Endothelial cell of umbilical vein (primary cell): ENCODE results near the gene TOR1AIP1.

Experiments
- EZH2 ChIP-seq: IDR thresholded peaks from 2 replicates; pipeline ENCODE4 v1.6.1; 2012; ENCODE audit warnings: borderline replicate concordance, low read depth, mild to moderate bottlenecking, moderate library complexity, low read length, inconsistent platforms; ENCODE audit not compliant: severe bottlenecking
- POLR2A ChIP-seq: IDR thresholded peaks from 2 replicates; pipeline ENCODE4 v1.6.1; 2012; ENCODE audit warnings: low read depth, mild to moderate bottlenecking, control low read depth, low read length
- TF ChIP-seq, protein P1 (sequence below), 2 donors: IDR thresholded peaks; 1 replicate in 1 of 2; 2 replicates in 1 of 2; pipeline ENCODE4 v1.5.1; 2011; ENCODE audit warnings: low read length in 2 of 2, mild to moderate bottlenecking in 2 of 2, moderate library complexity in 2 of 2, control low read depth in 1 of 2, inconsistent platforms in 1 of 2, low read depth in 1 of 2; ENCODE audit not compliant: insufficient read depth in 1 of 2; ENCODE audit errors: extremely low read depth in 1 of 2

DNA sequence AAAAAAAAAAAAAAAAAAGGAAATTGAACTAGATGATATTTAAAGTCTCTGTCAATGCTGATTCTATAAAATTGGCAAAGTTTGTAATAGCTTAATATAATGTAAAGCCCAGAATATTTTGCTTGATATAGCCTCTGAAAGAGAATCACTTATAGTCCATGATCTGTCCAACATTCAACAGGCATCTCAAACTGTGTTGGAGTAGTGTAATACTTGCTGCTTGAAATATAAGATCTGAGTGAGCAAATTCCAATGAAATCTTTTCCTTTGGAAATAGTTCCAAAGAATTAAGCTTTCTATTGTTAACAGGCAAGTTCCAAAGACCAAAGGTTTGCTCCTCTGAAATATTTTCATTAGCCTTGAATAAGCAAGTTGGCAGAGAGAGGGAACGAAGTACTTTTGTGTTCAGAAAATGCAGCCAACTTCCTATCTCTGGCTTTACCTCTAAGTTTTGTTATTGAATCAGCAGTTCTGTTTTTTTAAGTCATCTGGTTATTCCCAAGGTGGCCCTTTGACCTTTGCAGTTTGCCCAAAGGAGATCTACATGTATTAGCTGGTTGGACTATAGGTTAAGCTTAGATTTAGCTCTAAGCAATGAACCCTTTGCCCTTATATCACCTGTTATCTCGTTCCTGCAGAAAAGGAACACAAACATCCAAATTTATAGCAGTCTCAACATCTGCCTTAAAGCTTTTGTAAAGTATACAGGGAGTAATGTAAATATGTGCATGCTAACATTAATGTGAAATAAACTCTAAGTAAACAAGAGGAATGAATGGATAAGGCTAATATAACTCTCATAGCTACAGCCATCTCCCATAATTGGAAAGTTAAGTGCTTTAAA lies 48.1 kb downstream of the TOR1AIP1 start:
- TF ChIP-seq, protein P1, sequence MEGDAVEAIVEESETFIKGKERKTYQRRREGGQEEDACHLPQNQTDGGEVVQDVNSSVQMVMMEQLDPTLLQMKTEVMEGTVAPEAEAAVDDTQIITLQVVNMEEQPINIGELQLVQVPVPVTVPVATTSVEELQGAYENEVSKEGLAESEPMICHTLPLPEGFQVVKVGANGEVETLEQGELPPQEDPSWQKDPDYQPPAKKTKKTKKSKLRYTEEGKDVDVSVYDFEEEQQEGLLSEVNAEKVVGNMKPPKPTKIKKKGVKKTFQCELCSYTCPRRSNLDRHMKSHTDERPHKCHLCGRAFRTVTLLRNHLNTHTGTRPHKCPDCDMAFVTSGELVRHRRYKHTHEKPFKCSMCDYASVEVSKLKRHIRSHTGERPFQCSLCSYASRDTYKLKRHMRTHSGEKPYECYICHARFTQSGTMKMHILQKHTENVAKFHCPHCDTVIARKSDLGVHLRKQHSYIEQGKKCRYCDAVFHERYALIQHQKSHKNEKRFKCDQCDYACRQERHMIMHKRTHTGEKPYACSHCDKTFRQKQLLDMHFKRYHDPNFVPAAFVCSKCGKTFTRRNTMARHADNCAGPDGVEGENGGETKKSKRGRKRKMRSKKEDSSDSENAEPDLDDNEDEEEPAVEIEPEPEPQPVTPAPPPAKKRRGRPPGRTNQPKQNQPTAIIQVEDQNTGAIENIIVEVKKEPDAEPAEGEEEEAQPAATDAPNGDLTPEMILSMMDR (IDR thresholded peaks at IDR 0.05; ENCODE audit: extremely low read depth in 1 of 2, insufficient read depth in 1 of 2, low read depth in 1 of 2, low read length in 2 of 2) = no peak
- TF ChIP-seq POLR2A (no peak), EZH2 (no peak)
